ENCODE measurements around the gene FOXB2.
"Not testable (repeated sequence)": the region's sequence is repeated elsewhere in the genome, so short reads cannot be mapped to it uniquely, and the experiment has no call there.

The FOXB2 gene

DNA sequence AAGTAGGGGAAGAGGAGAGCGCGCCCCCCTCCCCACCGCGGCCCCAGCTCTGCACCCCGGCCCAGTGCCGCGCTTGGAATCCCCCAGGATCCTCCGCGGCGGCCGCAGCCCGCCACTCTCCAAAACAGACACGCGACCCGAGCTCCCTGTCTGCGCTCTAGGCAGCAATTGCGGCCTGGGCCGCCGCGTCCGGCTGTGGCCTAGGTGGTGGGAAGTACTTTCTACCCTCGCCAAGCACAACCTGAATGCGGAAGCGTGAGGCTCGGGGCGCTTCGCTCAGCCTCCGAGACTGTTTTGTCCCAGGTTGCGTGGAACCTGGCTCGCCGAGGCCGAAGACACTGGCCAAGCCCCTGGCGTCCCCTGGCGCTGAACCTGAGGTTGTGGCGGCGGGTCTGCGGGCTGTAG lies 3.3 kb upstream of the FOXB2 start:
- no peak for DNase-seq (ENCODE audit: low spot score)
- FAIRE-seq = no peak

DNA sequence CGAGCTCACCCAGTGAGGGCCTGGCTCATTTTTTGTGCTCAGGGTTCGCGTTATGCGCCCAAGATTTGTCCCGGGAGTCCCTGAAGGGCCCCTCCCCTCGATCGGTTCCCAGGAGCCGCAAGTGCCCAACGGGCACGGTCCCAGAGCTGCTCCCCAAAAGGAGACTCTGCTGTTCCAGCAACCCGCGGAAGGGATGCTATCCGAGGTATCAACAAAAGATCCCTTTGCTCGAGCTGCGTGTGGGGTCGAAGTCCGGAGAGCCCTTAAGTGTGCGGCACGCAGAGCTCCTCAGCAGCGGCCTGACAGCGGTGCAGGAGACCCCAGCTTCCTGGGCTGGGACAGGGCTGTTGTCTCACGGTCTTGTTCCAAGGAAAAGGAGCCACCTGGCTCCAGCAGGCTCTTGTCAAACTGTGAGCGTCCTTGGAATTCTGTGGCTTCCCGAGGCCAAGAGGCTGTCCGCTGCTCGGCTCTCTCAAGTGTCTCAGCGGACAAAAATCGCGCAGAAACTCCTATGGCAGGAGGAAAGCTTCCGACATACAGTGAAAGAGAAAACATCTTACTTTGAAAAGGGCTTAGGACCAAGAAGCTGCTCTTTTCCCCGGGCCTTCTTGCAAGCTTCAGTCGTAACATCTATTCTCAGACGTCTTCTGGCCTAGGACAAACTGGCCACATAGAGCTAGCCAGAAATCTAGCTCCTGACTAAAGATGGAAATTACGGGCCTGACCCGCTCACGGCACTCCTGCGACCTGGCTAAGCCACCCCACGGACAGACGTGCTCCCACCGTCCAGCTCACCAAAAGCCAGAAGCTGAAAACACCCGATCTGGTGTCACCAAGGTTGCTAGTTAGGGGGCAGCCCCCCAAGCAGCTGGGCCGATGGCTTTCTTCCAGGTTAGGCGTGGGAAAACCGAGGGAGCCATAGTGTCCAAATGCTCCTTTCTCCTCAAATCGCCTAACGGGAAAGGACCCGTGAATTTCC lies 2.6 kb upstream of the FOXB2 start:
- no peak for FAIRE-seq
- DNase-seq (ENCODE audit: low spot score) = no peak

DNA sequence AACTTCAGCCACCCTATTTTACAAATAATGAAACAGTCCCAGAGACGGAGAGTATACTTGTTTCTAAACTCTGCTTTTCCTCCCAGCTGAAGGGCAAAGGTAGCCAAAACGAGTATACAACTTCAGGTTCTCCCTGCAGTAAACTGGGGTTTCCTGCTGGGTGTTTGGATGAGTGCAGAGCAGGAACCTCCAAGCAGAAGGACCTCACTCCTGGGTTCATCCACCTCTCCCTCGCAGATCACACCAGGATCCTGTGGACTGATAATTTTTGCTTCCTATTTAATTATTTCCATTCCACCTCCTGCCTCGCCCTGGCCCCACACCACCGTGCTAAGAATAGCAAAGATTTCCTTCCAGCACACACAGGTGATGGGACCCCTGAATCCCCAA lies 2.0 kb upstream of the FOXB2 start:
- DNase-seq (ENCODE audit: low spot score) (no peak), FAIRE-seq (no peak)

DNA sequence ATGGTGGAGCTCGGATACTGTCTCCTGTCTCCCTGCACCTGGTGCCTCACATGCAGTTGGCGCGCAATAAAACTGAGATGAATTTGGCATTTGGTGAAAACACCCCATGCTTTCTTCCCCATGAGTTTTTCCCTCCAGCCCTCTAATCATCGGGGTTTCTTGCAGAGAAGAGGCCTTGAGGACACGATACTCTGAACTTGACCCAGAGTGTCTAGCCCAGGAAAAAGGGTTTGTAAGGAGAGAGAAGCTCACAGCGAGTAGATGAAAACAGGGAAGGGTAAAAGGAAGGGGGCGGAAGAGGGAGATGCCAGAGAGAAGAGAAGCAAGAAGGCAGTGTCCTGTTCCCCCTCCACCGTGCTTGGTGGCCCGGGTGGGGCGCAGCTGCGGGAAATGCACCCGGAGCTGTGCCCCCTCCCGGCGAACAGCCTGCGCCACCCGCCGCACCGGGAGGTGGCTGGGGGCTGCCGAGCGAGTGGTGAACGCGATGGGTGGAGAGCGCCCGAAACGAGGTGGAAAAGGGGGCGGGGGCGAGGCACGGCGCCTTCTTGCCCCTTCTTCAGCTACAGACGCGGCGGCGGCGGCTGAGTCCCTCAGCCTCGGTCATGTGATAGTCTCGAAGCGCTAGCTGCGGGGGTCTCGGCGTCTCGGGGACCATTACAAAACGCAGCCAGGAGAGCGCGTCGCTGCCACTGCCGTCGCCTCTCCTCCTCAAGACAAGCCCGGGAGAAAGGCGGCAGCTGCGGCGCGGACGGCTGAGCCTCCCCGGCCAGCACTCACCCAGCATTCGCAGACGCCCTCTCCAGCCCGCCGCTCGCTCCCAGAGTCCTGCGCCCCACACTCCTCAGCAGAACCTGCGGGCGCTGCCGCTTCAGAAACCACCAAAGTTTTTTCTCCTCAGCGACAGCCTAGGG lies 1.1 kb upstream of the FOXB2 start:
- no peak for DNase-seq (ENCODE audit: low spot score)
- no peak for FAIRE-seq

DNA sequence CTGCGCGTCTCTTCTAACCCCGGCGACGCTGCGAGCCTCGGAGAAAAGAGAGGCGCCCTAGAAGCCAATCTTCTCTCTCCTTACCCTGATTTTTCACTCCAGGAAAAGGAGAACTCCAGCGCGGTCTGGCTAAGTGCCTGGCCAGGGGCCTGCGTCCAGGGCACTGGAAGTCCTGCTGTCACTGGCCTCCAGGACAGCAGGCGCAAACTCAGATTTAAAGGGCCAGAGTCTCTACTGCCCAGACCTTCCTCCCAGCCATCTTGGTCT lies 553 bp upstream of the FOXB2 start:
- no peak for FAIRE-seq
- no peak for DNase-seq (ENCODE audit: low spot score)

DNA sequence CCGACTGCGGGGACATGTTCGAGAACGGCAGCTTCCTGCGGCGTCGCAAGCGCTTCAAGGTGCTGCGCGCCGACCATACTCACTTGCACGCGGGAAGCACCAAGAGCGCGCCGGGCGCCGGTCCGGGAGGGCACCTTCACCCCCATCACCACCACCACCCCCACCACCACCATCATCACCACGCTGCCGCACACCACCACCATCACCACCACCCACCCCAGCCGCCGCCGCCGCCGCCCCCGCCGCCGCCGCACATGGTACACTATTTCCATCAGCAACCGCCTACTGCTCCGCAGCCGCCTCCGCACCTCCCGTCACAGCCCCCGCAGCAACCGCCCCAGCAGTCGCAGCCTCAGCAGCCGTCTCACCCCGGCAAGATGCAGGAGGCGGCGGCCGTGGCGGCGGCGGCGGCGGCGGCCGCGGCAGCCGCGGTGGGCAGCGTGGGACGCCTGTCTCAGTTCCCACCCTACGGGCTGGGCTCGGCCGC lies 514 bp downstream of the FOXB2 start:
- FAIRE-seq (no peak), DNase-seq (ENCODE audit: low spot score) (no peak)

DNA sequence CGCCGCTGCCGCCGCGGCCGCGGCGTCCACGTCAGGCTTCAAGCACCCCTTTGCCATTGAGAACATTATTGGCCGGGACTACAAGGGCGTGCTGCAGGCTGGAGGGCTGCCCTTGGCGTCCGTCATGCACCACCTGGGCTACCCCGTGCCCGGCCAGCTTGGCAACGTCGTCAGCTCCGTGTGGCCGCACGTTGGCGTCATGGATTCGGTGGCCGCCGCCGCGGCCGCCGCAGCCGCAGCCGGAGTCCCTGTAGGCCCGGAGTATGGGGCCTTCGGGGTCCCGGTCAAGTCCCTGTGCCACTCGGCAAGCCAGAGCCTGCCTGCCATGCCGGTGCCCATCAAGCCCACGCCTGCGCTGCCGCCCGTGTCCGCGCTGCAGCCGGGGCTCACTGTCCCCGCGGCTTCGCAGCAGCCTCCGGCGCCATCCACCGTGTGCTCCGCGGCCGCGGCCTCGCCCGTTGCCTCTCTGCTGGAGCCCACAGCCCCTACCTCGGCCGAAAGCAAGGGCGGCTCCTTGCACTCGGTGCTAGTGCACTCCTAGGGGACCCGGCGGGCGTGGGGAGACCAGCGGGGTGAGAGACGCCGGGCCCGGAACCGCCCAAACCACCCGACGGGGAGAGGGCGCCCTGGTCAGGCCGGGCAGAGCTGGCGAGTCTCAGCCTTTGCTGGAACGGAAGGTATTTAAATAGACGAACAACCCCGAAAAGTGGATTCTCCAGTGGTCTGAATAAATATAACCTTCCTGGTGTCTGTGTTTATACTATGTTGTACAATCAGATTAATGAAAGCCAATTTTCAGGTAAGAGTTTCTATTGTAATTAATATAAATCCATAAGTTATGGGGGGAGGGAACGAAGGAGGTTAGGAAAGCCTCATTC lies 1.2 kb downstream of the FOXB2 start:
- DNase-seq (ENCODE audit: low spot score) (no peak), FAIRE-seq (no peak)

DNA sequence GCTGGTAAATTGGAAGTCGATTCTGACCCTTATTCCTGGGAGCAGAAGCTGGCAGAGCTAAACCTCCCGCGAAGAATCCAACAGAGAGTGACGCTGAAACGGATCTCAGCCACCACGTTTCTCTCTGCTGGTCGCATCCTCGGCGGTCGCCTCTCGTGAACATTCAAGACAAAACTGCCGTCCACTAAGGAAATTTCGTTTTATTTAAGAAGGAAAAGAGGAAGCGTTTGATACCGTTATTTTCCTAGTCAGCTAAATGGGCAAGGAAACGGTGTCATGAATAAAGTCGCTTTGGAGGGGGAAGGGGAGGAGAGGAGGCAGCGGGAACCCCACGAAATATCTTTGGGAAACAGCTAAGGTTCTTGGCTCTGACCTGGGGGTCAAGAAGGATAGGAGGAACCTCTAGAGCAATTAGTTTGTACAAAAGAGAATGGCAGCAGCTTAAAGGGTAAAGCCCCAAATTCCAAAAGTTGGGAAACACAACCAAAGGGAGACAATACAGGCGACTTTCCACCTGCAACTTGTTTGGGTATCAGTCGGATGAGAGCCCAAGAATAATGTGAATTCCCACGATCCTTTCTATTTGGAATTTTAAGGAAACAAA lies 1.9 kb downstream of the FOXB2 start:
- DNase-seq (ENCODE audit: low spot score) (no peak), FAIRE-seq (no peak)

DNA sequence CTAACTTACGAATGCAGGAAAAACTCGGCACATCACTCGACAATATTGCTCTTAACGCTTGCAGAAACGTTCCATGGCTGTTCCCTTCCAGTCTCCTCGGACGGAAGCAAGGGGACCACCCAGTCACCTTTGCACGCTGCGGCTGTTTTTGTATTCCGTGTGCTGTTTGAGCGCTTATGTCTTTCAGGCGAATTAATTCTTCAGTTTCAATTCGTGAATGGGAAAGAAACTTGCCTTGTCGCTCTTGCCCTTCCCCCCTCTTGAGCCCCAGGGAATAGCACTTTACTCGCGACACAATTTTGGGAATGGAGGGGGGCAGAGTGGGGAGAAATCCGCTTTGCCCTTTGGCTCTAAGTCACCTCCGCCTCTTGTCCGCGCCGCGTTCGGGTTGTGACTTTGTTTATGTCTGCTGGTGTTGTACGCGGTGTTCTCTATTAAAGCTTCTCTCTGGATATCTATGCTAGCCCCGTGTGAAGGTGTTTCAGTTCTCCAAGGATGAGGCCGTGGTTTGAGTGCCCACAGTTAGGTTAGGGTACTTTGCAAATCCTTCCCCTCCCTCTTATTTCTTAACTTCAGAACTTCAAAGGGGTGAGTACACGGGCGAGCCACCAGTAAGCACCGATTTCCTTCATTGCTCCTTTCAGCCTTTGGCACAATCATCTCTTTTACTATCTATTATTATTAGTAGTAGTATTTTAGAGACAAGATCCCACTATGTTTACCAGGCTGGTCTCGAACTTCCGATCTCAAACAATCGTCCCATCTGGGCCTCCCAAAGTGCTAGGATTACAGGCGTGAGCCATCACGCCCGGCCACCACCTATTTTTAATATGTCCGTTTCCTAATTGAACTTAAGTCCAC lies 2.7 kb downstream of the FOXB2 start:
- FAIRE-seq = no peak
- DNase-seq (ENCODE audit: low spot score) = no peak

DNA sequence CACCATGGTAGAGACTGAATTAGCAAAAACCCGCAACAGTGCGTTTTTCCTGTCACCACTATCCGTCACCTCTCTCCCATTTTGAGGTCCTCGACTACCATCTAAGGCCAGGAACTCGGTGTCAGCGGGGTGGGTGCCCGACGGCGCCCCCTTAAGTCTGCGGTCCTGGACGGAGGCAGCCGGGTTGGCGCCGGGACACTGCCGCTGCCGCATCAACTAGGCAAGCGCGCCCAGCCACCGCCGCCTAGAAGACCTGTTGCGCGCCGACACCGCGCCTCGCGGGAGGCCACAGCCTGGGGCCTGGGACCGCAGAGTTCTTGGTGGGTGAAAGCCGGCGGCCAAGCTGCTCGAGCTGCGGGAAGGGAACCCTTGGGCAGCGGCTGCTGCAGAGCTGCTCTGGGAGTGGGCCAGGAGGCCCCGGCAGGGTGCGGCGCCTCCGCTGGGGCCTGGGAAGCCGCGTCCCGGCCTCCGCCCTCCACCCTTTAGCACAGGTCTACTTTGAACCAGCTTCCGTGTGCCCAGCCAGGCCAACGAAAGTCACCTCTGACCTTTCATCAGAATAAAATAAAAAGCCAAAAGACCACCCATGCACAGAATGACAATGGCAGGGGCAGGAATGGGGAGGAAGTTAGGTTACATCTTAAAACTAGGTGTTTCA lies 3.5 kb downstream of the FOXB2 start:
- no peak for FAIRE-seq
- DNase-seq (ENCODE audit: low spot score) = no peak

DNA sequence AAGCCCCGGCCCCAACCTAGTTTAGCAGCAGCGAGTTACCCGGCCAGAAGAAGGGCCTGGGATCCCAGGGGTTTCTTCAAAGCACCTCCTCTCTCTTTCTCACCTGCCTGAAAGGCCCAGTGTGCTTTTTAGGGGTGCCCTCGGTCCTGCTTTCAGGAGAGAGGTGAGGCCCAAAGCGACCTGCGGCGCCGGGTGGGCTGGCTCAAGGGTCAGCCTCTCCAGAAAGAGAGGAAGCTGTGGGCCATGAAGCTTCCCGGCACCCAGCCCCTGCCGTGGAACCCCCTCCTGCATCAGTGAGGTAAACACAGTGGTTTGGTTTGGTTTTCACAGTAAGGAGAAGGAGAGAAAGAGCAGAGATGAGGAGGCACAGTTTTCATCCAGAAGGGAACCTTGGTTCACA lies 4.3 kb downstream of the FOXB2 start:
- no peak for DNase-seq (ENCODE audit: low spot score)

DNA sequence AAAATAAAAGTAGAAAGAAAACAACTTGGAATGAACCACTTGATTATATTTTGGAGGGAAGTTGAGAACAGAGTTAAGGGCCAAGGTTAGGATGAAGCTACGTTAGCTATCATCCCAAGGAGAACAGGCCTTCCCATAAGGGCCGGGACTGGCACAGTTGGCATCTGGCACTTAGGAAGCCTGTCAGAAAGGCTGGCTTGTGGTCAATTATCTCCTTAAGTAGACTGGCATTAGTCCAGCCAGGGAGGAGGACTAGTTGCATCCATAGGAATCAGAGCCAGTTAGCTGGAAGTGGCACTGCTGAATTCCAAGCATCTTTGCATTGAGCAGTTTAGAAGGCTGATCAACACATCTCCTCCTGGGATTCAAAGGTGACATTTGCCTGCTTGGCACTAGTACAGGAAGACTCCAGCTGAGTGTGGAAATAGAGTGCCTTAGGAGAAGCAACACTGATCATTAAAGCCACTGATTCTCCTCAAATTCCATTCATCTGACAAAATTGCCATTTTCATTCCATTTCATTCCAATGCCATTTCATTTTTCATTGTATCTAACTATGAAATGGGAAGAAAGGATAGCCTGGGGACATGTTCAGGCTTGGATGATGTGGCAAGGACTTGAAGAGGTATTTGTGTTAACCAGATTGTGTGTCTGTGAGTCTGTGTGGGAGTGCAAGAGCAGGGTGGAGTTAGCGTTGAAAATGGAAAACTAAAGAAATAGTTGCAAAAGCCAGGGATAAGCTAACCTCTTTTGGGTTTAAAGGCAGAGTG lies 5.5 kb downstream of the FOXB2 start:
- no peak for FAIRE-seq
- DNase-seq (ENCODE audit: low spot score) = no peak

More for the DNA sequence above, 4.3 kb downstream of the FOXB2 start:
- no peak for FAIRE-seq

DNA sequence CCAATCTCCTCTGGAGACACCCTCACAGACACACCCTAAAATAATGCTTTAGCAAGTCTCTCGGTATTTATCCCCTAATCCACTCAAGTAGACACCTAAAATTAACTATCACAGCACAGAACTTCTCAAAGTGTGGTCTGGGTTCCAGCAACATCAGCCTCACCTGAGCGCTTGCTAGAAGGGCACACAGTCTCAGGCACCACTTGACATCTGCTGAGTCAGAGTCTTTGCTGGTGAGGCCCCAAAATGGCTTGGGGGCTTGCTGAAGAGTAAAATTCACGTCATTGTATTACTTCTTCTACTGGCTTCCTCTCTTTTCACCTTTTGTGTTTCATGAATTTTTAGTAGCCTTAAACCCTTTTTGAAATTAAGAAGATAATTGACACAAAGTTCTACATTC lies 9.0 kb downstream of the FOXB2 start:
- FAIRE-seq = no peak
- no peak for DNase-seq (ENCODE audit: low spot score)

DNA sequence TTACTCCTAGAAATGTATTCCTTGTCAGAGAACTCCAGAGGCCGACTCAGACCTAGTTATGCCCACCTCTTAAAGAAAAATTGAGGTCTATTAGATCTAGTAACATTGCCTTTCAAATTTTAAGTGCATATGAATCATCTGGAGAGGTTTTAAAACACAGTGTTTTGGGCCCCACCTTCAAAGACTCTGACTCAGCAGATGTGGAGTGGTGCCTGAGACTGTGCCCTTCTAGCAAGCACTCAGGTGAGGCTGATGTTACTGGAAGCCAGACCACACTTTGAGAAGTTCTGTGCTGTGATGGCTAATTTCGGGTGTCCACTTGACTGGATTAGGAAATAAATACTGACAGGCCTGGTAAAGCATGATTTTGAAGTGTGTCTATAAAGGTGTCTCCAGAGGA lies 10.6 kb downstream of the FOXB2 start:
- no peak for FAIRE-seq

DNA sequence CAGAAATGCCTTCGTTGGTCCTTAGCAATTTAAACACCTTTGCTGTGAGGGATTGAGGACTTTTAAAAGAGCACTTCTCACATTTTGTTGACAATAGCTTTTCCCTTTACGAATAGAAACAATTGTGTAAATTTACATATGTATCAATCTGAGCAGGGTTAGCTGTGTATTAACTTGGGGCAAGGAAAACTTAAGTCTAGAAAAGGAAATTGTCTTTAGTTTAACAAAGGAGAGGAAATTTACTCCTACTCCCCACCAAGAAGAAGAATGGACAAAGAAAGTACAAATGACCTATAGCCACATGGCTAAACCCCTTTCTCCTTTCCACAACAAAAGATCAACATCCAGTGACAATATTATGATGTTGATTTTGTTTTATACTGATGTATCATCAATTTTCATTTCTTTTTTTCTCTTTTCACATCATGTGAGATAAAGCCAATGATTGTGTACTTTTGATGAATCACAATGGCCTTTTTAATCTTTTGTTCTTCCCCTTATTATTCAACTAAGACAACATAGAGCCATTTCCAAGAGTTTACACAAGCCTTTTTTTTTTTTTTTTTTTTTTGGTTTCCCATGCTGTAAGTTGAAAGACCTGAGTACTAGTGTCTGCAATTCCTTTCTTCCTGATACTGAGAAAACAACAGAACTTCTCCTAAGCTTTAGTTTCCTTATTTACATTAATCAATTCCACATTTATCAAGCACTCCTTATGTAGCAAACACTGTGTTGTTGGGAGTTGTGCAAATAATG lies 19.0 kb downstream of the FOXB2 start:
- DNase-seq (ENCODE audit: low spot score) (no peak), FAIRE-seq (no peak)

More for the DNA sequence above, 10.6 kb downstream of the FOXB2 start:
- DNase-seq (ENCODE audit: low spot score) = no peak

DNA sequence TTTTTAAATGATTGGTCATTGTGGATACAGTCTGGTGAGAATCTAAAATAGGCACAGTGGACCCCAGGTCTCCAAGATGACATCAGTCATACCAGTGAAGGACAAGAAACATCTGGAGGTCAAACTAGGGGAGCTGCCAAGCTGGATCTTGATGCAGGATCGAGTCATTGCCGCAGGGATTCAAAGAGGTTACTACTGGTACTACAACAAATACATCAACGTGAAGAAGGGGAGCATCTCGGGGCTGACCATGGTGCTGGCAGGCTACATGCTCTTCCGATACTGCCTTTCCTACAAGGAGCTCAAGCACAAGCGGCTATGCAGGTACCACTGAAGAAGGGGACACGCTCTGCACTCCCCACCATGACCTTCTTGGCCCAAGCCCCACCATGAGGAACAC lies 20.9 kb downstream of the FOXB2 start:
- no peak for FAIRE-seq

DNA sequence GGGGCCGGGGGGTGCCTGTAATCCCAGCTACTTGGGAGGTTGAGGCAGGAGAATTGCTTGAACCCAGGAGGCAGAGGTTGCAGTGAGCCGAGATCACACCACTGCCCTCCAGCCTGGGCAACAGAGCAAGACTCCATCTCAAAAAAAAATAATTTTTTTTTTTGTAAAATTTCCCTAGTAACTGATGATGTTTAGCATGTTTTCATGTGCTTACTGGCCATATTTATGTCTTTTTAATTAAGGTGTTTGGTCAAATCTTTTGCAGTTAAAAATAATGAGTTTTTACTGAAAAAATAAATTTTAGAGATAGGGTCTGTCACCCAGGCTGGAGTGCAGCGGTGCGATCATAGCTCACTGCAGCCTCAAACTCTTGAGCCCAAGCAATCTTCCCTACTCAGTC lies 24.3 kb downstream of the FOXB2 start:
- not testable (repeated sequence) for FAIRE-seq; DNase-seq (ENCODE audit: low spot score)

More for the DNA sequence above, 20.9 kb downstream of the FOXB2 start:
- no peak for DNase-seq (ENCODE audit: low spot score)

DNA sequence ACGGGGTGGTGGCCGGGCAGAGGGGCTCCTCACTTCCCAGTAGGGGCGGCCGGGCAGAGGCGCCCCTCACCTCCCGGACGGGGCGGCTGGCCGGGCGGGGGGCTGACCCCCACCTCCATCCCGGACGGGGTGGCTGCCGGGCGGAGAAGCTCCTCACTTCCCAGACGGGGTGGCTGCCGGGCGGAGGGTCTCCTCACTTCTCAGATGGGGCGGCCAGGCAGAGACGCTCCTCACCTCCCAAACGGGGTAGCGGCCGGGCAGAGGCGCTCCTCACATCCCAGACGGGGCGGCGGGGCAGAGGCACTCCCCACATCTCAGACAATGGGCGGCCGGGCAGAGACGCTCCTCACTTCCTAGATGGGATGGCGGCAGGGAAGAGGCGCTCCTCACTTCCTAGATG lies 41.2 kb downstream of the FOXB2 start:
- DNase-seq (ENCODE audit: low spot score); FAIRE-seq: not testable (repeated sequence)
